ENCODE data around the gene LMF2.

The LMF2 gene

GRCh38 chr22:50464451-50464850 is 43.1 kb downstream of the LMF2 start:
- no peak overlapping the region for H3K4me3 ChIP-seq (ENCODE audit: low read length)
- no peak for DNase-seq (ENCODE audit: low read depth)
- no peak for TF ChIP-seq CTCF (IDR thresholded peaks at IDR 0.05; ENCODE audit: insufficient read depth, low read depth, low read length, missing control alignments)

GRCh38 chr22:50463188-50463900 is 44.2 kb downstream of the LMF2 start:
- TF ChIP-seq CTCF (IDR thresholded peaks at IDR 0.05; ENCODE audit: insufficient read depth, low read depth, low read length, missing control alignments), result no peak

GRCh38 chr22:50461979-50462540 is 45.4 kb downstream of the LMF2 start:
- H3K4me3 ChIP-seq (ENCODE audit: low read length), result no peak overlapping the region
- TF ChIP-seq CTCF (IDR thresholded peaks at IDR 0.05; ENCODE audit: insufficient read depth, low read depth, low read length, missing control alignments), result no peak
- DNase-seq (ENCODE audit: low read depth), result no peak

More at GRCh38 chr22:50463188-50463900, 44.2 kb downstream of the LMF2 start:
- no peak overlapping the region for H3K4me3 ChIP-seq (ENCODE audit: low read length)
- no peak for DNase-seq (ENCODE audit: low read depth)

GRCh38 chr22:50461536-50461935 is 46.0 kb downstream of the LMF2 start:
- DNase-seq (ENCODE audit: low read depth), result no peak
- TF ChIP-seq CTCF (IDR thresholded peaks at IDR 0.05; ENCODE audit: insufficient read depth, low read depth, low read length, missing control alignments), result no peak

GRCh38 chr22:50460938-50461337 is 46.6 kb downstream of the LMF2 start:
- peak; percentile 84 for DNase-seq (ENCODE audit: low read depth)
- no peak overlapping the region for H3K4me3 ChIP-seq (ENCODE audit: low read length)
- TF ChIP-seq CTCF (IDR thresholded peaks at IDR 0.05; ENCODE audit: insufficient read depth, low read depth, low read length, missing control alignments), result no peak

More at GRCh38 chr22:50461536-50461935, 46.0 kb downstream of the LMF2 start:
- H3K4me3 ChIP-seq (ENCODE audit: low read length), result no peak overlapping the region

- TF ChIP-seq CTCF (IDR thresholded peaks at IDR 0.05; ENCODE audit: insufficient read depth, low read depth, low read length, missing control alignments), result no peak
- H3K4me3 ChIP-seq (ENCODE audit: low read length), result no peak overlapping the region
Measured at GRCh38 chr22:50459496-50460140, 47.9 kb downstream of the LMF2 start.

More at GRCh38 chr22:50459496-50460140, 47.9 kb downstream of the LMF2 start:
- DNase-seq (ENCODE audit: low read depth), result no peak
